Measurements from ENCODE around the gene NRXN3.

Gene NRXN3

GRCh38 chr14:78188882-78189281 is 18.7 kb downstream of the NRXN3 start:
- Histone ChIP-seq H3K9me3 (no peaks in the 10 kb centered on the region), H4K20me1 (no peaks in the 10 kb centered on the region), H3K4me2 (no peak overlapping the region), H3K27me3 (no peaks in the 10 kb centered on the region), H3K4me3 (no peak overlapping the region), H3K9ac (no peak overlapping the region), H3K36me3 (no peaks in the 10 kb centered on the region), H3K27ac (no peak overlapping the region), H3K4me1 (peaks cover 4% of the 10 kb centered on the region; the same call in 1 of the 2 replicates)
- no peak for TF ChIP-seq Cebpa-rat (IDR thresholded peaks at IDR 0.05)

DNA sequence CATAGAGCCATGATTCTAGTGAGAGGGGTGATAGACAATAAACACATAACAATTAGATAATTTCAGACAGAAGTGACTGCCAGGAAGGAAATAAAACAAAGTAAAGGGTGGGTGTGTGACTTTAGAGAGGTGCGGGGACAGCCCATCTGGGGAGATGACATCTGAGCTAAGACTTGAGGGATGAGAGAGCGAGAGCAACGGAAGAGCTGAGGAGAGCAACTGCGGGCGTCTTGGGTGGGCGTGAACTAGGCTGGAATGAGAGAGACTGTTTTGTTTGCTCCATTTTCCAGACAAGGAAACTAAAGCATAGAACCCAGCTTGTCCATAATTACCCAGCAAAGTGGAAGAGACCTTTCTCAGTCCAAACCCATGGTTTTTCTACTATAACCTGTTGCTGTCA is 25.3 kb downstream of the NRXN3 start:
- TF ChIP-seq Cebpa-rat (IDR thresholded peaks at IDR 0.05), result no peak
- Histone ChIP-seq H3K27ac (no peak overlapping the region), H3K4me3 (no peak overlapping the region), H3K9ac (no peak overlapping the region), H4K20me1 (no peaks in the 10 kb centered on the region), H3K27me3 (no peaks in the 10 kb centered on the region), H3K4me2 (no peak overlapping the region), H3K4me1 (peaks cover 29% of the 10 kb centered on the region), H3K9me3 (no peaks in the 10 kb centered on the region; the same call in 1 of the 2 replicates), H3K36me3 (no peaks in the 10 kb centered on the region)

DNA sequence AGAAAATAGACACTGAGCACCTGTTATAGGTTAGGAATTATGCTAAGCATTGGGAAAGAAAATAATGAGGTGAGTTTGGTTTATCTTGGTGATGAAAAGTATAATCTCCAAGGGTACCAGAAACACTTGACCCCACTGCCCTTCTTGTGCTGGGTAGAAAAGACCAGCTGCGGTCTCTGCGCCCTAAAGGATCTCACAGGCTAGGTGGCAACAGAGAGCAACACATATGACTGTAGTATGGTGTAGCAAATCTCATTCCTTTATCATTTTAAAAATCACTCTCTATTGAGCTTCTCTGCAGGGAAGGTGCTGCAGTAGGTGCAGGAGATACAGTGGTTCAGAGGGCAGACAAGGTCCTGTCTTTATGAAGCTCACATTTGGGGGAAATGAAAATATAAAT is 26.1 kb downstream of the NRXN3 start:
- no peak for TF ChIP-seq Cebpa-rat (IDR thresholded peaks at IDR 0.05)
- Histone ChIP-seq H3K4me2 (no peak overlapping the region), H3K9me3 (no peaks in the 10 kb centered on the region; the same call in 1 of the 2 replicates), H3K27ac (no peak overlapping the region), H4K20me1 (no peaks in the 10 kb centered on the region), H3K36me3 (no peaks in the 10 kb centered on the region), H3K27me3 (no peaks in the 10 kb centered on the region), H3K4me3 (no peak overlapping the region), H3K4me1 (peaks cover 38% of the 10 kb centered on the region), H3K9ac (no peak overlapping the region)

GRCh38 chr14:78197051-78197450 is 26.9 kb downstream of the NRXN3 start:
- Histone ChIP-seq H3K27me3 (no peaks in the 10 kb centered on the region), H3K36me3 (no peaks in the 10 kb centered on the region)

GRCh38 chr14:78202163-78202562 is 32.0 kb downstream of the NRXN3 start:
- no peaks in the 10 kb centered on the region for H3K27me3 ChIP-seq
- H3K27ac ChIP-seq, result peak overlapping the region; percentile 71
- no peak for TF ChIP-seq Cebpa-rat (IDR thresholded peaks at IDR 0.05)

More at GRCh38 chr14:78197051-78197450, 26.9 kb downstream of the NRXN3 start:
- H3K9ac ChIP-seq, result no peak overlapping the region
- no peaks in the 10 kb centered on the region; the same call in 1 of the 2 replicates for H3K9me3 ChIP-seq
- H3K4me2 ChIP-seq, result no peak overlapping the region
- no peaks in the 10 kb centered on the region for H4K20me1 ChIP-seq
- H3K4me1 ChIP-seq, result peaks cover 45% of the 10 kb centered on the region
- H3K4me3 ChIP-seq, result no peak overlapping the region
- H3K27ac ChIP-seq, result no peak overlapping the region
- no peak for TF ChIP-seq Cebpa-rat (IDR thresholded peaks at IDR 0.05)

DNA sequence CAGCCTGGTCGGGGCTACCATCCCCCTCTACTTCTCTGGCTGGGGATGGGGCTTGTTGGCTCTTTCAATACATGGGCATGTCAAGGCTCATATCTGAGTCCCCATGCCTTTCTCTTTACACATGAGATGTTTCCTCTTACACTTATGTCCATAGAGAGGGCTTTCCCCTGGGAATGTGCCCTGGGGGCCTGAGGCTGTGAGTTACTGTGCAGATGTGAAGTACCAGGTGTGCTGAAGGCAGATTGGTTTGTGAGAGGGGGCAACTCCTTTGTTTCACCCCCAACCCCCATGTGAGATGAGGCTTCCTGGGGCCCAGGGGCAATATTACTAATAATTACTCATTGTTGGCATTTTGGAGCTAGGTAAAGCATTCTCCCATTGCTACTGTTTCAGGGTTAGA is 32.8 kb downstream of the NRXN3 start:
- H3K36me3 ChIP-seq, result no peaks in the 10 kb centered on the region
- H3K4me2 ChIP-seq, result peak overlapping the region; percentile 77
- H3K9ac ChIP-seq, result no peak overlapping the region
- no peak for TF ChIP-seq Cebpa-rat (IDR thresholded peaks at IDR 0.05)
- H3K27me3 ChIP-seq, result no peaks in the 10 kb centered on the region
- no peaks in the 10 kb centered on the region; the same call in 1 of the 2 replicates for H3K9me3 ChIP-seq
- H3K4me3 ChIP-seq, result no peak overlapping the region
- no peaks in the 10 kb centered on the region for H4K20me1 ChIP-seq
- peaks cover 58% of the 10 kb centered on the region for H3K4me1 ChIP-seq
- peak overlapping the region; percentile 71 for H3K27ac ChIP-seq

More at GRCh38 chr14:78202163-78202562, 32.0 kb downstream of the NRXN3 start:
- no peaks in the 10 kb centered on the region; the same call in 1 of the 2 replicates for H3K9me3 ChIP-seq
- H4K20me1 ChIP-seq, result no peaks in the 10 kb centered on the region
- H3K4me2 ChIP-seq, result peak overlapping the region; percentile 77
- H3K36me3 ChIP-seq, result no peaks in the 10 kb centered on the region
- H3K9ac ChIP-seq, result no peak overlapping the region
- peaks cover 62% of the 10 kb centered on the region for H3K4me1 ChIP-seq
- no peak overlapping the region for H3K4me3 ChIP-seq

GRCh38 chr14:78207414-78207813 is 37.2 kb downstream of the NRXN3 start:
- TF ChIP-seq Cebpa-rat (IDR thresholded peaks at IDR 0.05), result no peak
- Histone ChIP-seq H3K36me3 (no peaks in the 10 kb centered on the region), H3K4me1 (peaks cover 14% of the 10 kb centered on the region), H3K4me3 (no peak overlapping the region), H3K9me3 (peaks cover 16% of the 10 kb centered on the region), H4K20me1 (no peaks in the 10 kb centered on the region), H3K9ac (no peak overlapping the region), H3K27me3 (no peaks in the 10 kb centered on the region), H3K27ac (no peak overlapping the region), H3K4me2 (no peak overlapping the region)

GRCh38 chr14:78220273-78220672 is 50.1 kb downstream of the NRXN3 start:
- H3K27me3 ChIP-seq, result no peaks in the 10 kb centered on the region
- H3K4me3 ChIP-seq, result no peak overlapping the region
- H3K36me3 ChIP-seq, result no peaks in the 10 kb centered on the region
- H3K4me1 ChIP-seq, result peaks cover 8% of the 10 kb centered on the region
- no peaks in the 10 kb centered on the region for H3K9me3 ChIP-seq
- H4K20me1 ChIP-seq, result no peaks in the 10 kb centered on the region
- H3K27ac ChIP-seq, result no peak overlapping the region
- no peak overlapping the region for H3K9ac ChIP-seq
- no peak overlapping the region for H3K4me2 ChIP-seq
- TF ChIP-seq Cebpa-rat (IDR thresholded peaks at IDR 0.05), result no peak

DNA sequence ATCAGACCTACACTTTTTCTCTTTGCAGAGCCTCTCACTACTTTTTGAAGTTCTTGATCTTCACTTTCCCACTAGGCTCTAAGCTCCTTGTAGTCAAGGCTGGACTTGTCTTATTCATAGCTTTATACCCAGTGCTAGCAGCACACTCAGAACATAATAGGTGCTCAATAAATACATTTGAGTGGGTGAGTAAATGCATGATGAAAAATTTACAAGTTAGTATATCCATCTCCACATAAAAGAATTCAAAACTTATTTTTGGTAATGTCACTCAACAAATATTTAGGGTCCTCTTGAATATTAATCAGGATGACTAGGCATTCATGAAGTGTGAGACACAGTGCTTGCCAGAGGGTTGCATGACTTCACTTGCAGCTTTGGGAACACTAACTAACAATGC is 52.6 kb downstream of the NRXN3 start:
- H4K20me1 ChIP-seq, result no peaks in the 10 kb centered on the region
- H3K9ac ChIP-seq, result no peak overlapping the region
- no peak for TF ChIP-seq Cebpa-rat (IDR thresholded peaks at IDR 0.05)
- H3K36me3 ChIP-seq, result no peaks in the 10 kb centered on the region
- no peaks in the 10 kb centered on the region for H3K9me3 ChIP-seq
- H3K4me3 ChIP-seq, result no peak overlapping the region
- no peak overlapping the region for H3K4me2 ChIP-seq
- no peaks in the 10 kb centered on the region for H3K27me3 ChIP-seq
- no peak overlapping the region for H3K27ac ChIP-seq
- no peaks in the 10 kb centered on the region for H3K4me1 ChIP-seq

DNA sequence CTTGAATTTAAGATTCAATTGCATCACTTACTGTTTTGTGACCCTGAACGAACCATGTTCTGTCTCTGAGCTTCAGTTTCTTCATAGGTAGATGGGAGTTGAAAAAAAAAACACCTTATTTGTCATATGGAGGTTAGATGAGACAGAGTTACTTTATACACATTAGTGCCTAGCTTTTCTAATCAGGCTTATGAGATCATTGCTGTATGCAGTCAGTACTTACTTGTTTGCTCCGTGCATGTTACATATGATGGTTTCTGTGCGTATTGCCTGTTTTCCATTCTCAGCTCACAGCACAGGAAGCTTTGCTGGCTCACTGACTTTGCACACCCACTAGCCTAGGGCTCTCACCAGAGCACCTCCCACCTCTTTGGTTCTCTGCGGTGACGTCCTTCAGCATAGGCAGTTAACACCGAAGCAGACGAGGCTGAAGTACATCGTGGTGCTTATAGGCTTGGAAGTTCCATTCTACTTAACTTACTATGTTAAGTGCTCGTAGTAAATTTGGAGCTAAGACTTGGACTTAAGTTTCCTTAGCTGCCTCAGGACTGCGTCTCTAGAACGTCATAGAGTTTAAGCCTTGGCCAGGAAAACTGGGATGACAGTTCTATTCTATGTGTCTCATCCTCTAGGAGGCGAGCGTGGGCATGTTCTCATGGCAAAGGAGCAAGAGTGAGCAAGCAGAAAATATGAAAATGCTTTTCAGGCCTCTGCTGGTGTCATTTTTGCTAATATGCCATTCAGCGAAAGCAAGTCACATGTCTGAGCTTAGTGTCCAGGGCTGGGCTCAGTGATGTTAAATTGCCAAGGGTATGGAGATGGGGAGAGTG is 57.3 kb downstream of the NRXN3 start:
- H3K36me3 ChIP-seq, result no peaks in the 10 kb centered on the region
- no peak overlapping the region for H3K27ac ChIP-seq
- H3K9me3 ChIP-seq, result no peaks in the 10 kb centered on the region
- H3K4me3 ChIP-seq, result no peak overlapping the region
- no peaks in the 10 kb centered on the region for H3K27me3 ChIP-seq
- no peak for TF ChIP-seq Cebpa-rat (IDR thresholded peaks at IDR 0.05)
- H3K4me1 ChIP-seq, result no peaks in the 10 kb centered on the region
- H4K20me1 ChIP-seq, result no peaks in the 10 kb centered on the region
- H3K4me2 ChIP-seq, result no peak overlapping the region
- no peak overlapping the region for H3K9ac ChIP-seq

Data from BLaER1 (cell line).